Testis (tissue), 2 donors: ENCODE results near the gene ACKR1.

Experiments
- POLR2A ChIP-seq: fragments of 450-650 bp; IDR thresholded peaks from one replicate; pipeline ENCODE4 v1.6.1; 2017; ENCODE audit warnings: antibody characterized with exemption, mild to moderate bottlenecking, moderate library complexity
- TF ChIP-seq, protein P1 (sequence below), 3 experiments: fragments of 450-650 bp in 2 of 3; fragments of 200-600 bp in 1 of 3; sonication (generic) in 1 of 3; IDR thresholded peaks; one replicate each; pipeline ENCODE4 v1.5.1; 2016 to 2019; ENCODE audit warnings: antibody characterized with exemption in 3 of 3, mild to moderate bottlenecking in 2 of 3, moderate library complexity in 1 of 3

DNA sequence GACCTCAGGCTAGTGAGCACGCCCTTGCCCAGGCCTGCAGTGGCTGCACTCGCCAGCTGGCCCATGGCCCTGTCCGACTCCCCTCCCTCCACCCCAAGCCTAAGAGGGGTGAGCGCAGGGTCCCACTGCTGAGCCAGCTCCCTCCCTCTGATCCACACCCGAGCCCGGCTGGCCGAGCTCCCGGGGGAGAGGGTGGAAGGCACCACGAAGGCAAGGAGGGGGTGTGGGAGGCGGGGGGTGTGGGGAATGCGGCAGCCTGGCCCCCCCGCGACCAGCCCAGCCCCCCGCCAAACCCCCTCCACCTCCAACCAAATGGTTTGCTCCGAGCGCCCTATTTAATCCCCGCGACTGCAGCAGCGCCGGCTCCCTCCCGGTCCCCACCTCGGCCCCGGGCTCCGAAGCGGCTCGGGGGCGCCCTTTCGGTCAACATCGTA, 33.4 kb upstream of the ACKR1 start, which contains the start of gene CADM3:
- TF ChIP-seq, protein P1, sequence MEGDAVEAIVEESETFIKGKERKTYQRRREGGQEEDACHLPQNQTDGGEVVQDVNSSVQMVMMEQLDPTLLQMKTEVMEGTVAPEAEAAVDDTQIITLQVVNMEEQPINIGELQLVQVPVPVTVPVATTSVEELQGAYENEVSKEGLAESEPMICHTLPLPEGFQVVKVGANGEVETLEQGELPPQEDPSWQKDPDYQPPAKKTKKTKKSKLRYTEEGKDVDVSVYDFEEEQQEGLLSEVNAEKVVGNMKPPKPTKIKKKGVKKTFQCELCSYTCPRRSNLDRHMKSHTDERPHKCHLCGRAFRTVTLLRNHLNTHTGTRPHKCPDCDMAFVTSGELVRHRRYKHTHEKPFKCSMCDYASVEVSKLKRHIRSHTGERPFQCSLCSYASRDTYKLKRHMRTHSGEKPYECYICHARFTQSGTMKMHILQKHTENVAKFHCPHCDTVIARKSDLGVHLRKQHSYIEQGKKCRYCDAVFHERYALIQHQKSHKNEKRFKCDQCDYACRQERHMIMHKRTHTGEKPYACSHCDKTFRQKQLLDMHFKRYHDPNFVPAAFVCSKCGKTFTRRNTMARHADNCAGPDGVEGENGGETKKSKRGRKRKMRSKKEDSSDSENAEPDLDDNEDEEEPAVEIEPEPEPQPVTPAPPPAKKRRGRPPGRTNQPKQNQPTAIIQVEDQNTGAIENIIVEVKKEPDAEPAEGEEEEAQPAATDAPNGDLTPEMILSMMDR (IDR thresholded peaks at IDR 0.05), result no peak
- TF ChIP-seq POLR2A, result no peak
